ENCODE measurements around the gene RALGPS2.

GRCh38 chr1:178919581-178919980, 194.5 kb downstream of the RALGPS2 start:
- TF ChIP-seq ZNF121 (tag by site-specific recombination; IDR thresholded peaks at IDR 0.05): no peak
- TF ChIP-seq CTCF (tag by site-specific recombination; IDR thresholded peaks at IDR 0.05): no peak
- TF ChIP-seq ZNF394 (tag by site-specific recombination; IDR thresholded peaks at IDR 0.05; ENCODE audit: borderline replicate concordance): no peak
- no peak for TF ChIP-seq ZNF549 (tag by site-specific recombination; IDR thresholded peaks at IDR 0.05)
- TF ChIP-seq TCF7L2 (IDR thresholded peaks at IDR 0.05; ENCODE audit: borderline replicate concordance, low read depth, low read length): no peak
- no peak for TF ChIP-seq ZNF76 (tag by site-specific recombination; IDR thresholded peaks at IDR 0.05; ENCODE audit: borderline replicate concordance, low read depth)
- no peak for TF ChIP-seq ZNF600 (tag by site-specific recombination; IDR thresholded peaks at IDR 0.05)

All from HEK293 (cell line).